Left cardiac atrium (tissue), 4 donors: Measurements from ENCODE around the gene FAM111B. TPM values are rescaled to one million over a fixed set of nuclear protein-coding genes. Genes with fewer than 3 reads are reported as not detected.

ENCODE experiments used
- ATAC-seq, 2 donors: fragments of 200-7000 bp; cut with Tn5 transposase; one replicate each; pipeline ENCODE4 v1.9.1; 2020; ENCODE audit warnings: mild to moderate bottlenecking in 2 of 2, moderate library complexity in 2 of 2
- DNase-seq: peaks from one replicate; pipeline ENCODE4 v3.0.0-alpha.2; 2020
- intact Hi-C, 2 donors: fragments of 100-400 bp; cut with DNase I; formaldehyde crosslinking; loops; one replicate each; pipeline versions ENCODE4 v1.14.1 to v1.15.1; 2022 to 2023
- total RNA-seq, 2 donors: library from RNA; stranded (reverse); fragmentation: NEBNext Ultra II Directional; extraction: Animal tissue kit (Norgen Biotek cat#: 25700); gene quantifications; one replicate each; pipeline ENCODE4 v1.2.1, GENCODE V29; 2021
- donor health status: DM: no; HTN: yes; CAD: no.
- donor health status: DM: no; HTN: yes; CAD: no; lungs with severe emphysema.
- donor health status: DM: yes; HTN: yes; CAD: no.
- donor health status: Dilated cardiomyopathy.

Gene FAM111B
- total RNA-seq, 2 donors from 2014 or later: 0.92 to 2.9 TPM

GRCh38 chr11:59176330-59176729 lies 69.3 kb downstream of the FAM111B start:
- intact Hi-C loops: loop anchor here in 1 of 2 donors (10.0 kb wide), 1 partner anchor 498 kb away; no protein-coding TSS in a partner anchor
- ATAC-seq: no peak
- DNase-seq: no peak

Other genes starting within 250 kb of the FAM111B start
- gene GLYATL1, start 167.7 kb upstream of the FAM111B start, total RNA-seq: not detected
- gene GLYATL1B, start 20.9 kb upstream of the FAM111B start, total RNA-seq: not detected
- 10 to 100 TPM in 1 of 2 donors, 1 to 10 TPM in 1; 7.8 to 14.6 TPM for gene FAM111A, start 35.6 kb downstream of the FAM111B start, total RNA-seq
- gene DTX4, start 64.9 kb downstream of the FAM111B start, total RNA-seq: 1 to 10 TPM; 3.6 to 5.0 TPM
- gene MPEG1, start 105.7 kb downstream of the FAM111B start, total RNA-seq: 10 to 100 TPM; 16.4 to 38.1 TPM